A549 (cell line): ENCODE results near the gene RNF39. TPM values are rescaled to one million over a fixed set of nuclear protein-coding genes. Genes with fewer than 3 reads are reported as not detected.

Source experiments
- ATAC-seq, 2 experiments: fragments of 200-7000 bp in 1 of 2; fragments of >200 bp in 1 of 2; cut with Nextera tagmentation in 1 of 2; cut with Tn5 transposase in 1 of 2; 3 replicates each; pipeline versions ENCODE4 v1.8.0 to v1.9.1; 2018 to 2020; ENCODE audit warnings: mild to moderate bottlenecking in 1 of 2, moderate library complexity in 1 of 2
- CTCF ChIA-PET: fragments of 300-600 bp; sonication (Branson Sonifier 250); formaldehyde crosslinking; extraction: SDS; loops from one replicate; lab custom pipeline; 2021; ENCODE audit warnings: antibody characterized with exemption, inconsistent platforms; lab: Yijun Ruan, JAX
- POLR2A ChIA-PET: fragments of 350-600 bp; formaldehyde crosslinking; extraction: SDS; loops from one replicate; lab custom pipeline; 2021; ENCODE audit warnings: antibody characterized with exemption, inconsistent platforms; lab: Yijun Ruan, JAX
- DNase-seq, 2 experiments: peaks; one replicate each; pipeline versions ENCODE4 v3.0.0 to v3.0.0-alpha.2; 2011 to 2016; ENCODE audit warnings: low read depth in 1 of 2, low spot score in 1 of 2
- FAIRE-seq: peaks from 2 replicates; lab custom pipeline; 2011; peaks lifted over from hg19 to GRCh38; lab: Jason Lieb, UNC
- H3K27ac ChIP-seq, 2 experiments: fragments of >200 bp; sonication (Bioruptor Twin); formaldehyde crosslinking; 3 replicates each; pipeline ENCODE4 v1.5.1; 2016 to 2017
- H3K4me1 ChIP-seq: fragments of >200 bp; sonication (Bioruptor Twin); formaldehyde crosslinking; 3 replicates; pipeline ENCODE4 v1.6.1; 2016
- H3K4me2 ChIP-seq: fragments of >200 bp; sonication (Bioruptor Twin); formaldehyde crosslinking; 3 replicates; pipeline ENCODE4 v1.6.1; 2016
- H3K4me3 ChIP-seq: fragments of >200 bp; sonication (Bioruptor Twin); formaldehyde crosslinking; 3 replicates; pipeline ENCODE4 v1.5.1; 2016
- H3K9me3 ChIP-seq: fragments of >200 bp; sonication (Bioruptor Twin); formaldehyde crosslinking; 3 replicates; pipeline ENCODE4 v1.6.1; 2016
- EHF ChIP-seq: fragments of 250-450 bp; sonication (Bioruptor Pico); IDR thresholded peaks from 2 replicates; pipeline ENCODE4 v1.5.0; 2020; ENCODE audit warnings: mild to moderate bottlenecking
- ESRRA ChIP-seq: fragments of 150-350 bp; IDR thresholded peaks from 2 replicates; pipeline ENCODE4 v1.6.1; 2014; ENCODE audit warnings: mild to moderate bottlenecking, low read length, borderline replicate concordance
- HOXB5 ChIP-seq: fragments of 250-450 bp; sonication (Bioruptor Pico); IDR thresholded peaks from 2 replicates; pipeline ENCODE4 v1.5.0; 2020; ENCODE audit warnings: mild to moderate bottlenecking, moderate library complexity
- JUNB ChIP-seq: fragments of >200 bp; sonication (Bioruptor Twin); formaldehyde crosslinking; IDR thresholded peaks from 2 replicates; pipeline ENCODE4 v1.6.1; 2016
- KDM1A ChIP-seq: fragments of 200-600 bp; sonication (generic); IDR thresholded peaks from 2 replicates; pipeline ENCODE4 v1.6.1; 2016; ENCODE audit warnings: low read depth, mild to moderate bottlenecking
- MAZ ChIP-seq: fragments of 150-350 bp; IDR thresholded peaks from 2 replicates; pipeline ENCODE4 v1.6.1; 2014; ENCODE audit warnings: antibody characterized with exemption, low read depth, low read length, borderline replicate concordance
- NFE2L2 ChIP-seq: fragments of 150-350 bp; conservative IDR thresholded peaks from 2 replicates; pipeline ENCODE4 v1.6.1; 2014; ENCODE audit warnings: low read length
- NR3C1 ChIP-seq: fragments of >200 bp; sonication (Bioruptor Twin); formaldehyde crosslinking; IDR thresholded peaks from 3 replicates; pipeline ENCODE4 v1.6.1; 2017
- POLR2A ChIP-seq: IDR thresholded peaks from 2 replicates; pipeline ENCODE4 v1.6.1; 2012; ENCODE audit warnings: mild to moderate bottlenecking, low read length
- RAD21 ChIP-seq, 2 experiments: fragments of >200 bp in 1 of 2; sonication (Bioruptor Twin) in 1 of 2; formaldehyde crosslinking in 1 of 2; IDR thresholded peaks in 1 of 2; conservative IDR thresholded peaks in 1 of 2; 2 replicates in 1 of 2; 3 replicates in 1 of 2; pipeline ENCODE4 v1.6.1; 2012 to 2018; ENCODE audit warnings: inconsistent platforms in 1 of 2
- RARB ChIP-seq: fragments of 250-450 bp; sonication (Bioruptor Pico); IDR thresholded peaks from 2 replicates; pipeline ENCODE4 v1.8.0; 2021; ENCODE audit warnings: mild to moderate bottlenecking, moderate library complexity
- WGBS: methylation state at CpG from one replicate; pipeline ENCODE4 v1.1.6; 2017; ENCODE audit errors: missing lambda C conversion rate; 5-methylcytosine and 5-hydroxymethylcytosine counted together
- polyA plus RNA-seq, 4 experiments: library from polyadenylated mRNA; depleted of rRNA in 3 of 4; stranded (reverse); fragments of >200 nt; fragmentation: RNase III in 1 of 4; extraction: RNeasy Plus Mini Kit Qiagen cat#74134 plus additional on column Dnase treatment in 1 of 4; gene quantifications; 2 replicates in 3 of 4; 3 replicates in 1 of 4; pipeline ENCODE4 v1.2.3, GENCODE V29; 2011 to 2017
- TF ChIP-seq, protein P1 (sequence below): fragments of >200 bp; sonication (Bioruptor Twin); formaldehyde crosslinking; IDR thresholded peaks from 3 replicates; pipeline ENCODE4 v1.5.1; 2016
- TF ChIP-seq, protein P2 (sequence below): fragments of 450-650 bp; IDR thresholded peaks from 2 replicates; pipeline ENCODE4 v1.6.1; 2014; ENCODE audit warnings: antibody characterized with exemption
- TF ChIP-seq, protein P3 (sequence below): IDR thresholded peaks from 2 replicates; pipeline ENCODE4 v1.6.1; 2012
- TF ChIP-seq, protein P4 (sequence below): IDR thresholded peaks from 2 replicates; pipeline ENCODE4 v1.6.1; 2012; ENCODE audit warnings: low read depth, borderline replicate concordance

RNF39 gene
- polyA plus RNA-seq, 2 of the 4 experiments (the other 2 are of a cell fraction) = not detected

DNA sequence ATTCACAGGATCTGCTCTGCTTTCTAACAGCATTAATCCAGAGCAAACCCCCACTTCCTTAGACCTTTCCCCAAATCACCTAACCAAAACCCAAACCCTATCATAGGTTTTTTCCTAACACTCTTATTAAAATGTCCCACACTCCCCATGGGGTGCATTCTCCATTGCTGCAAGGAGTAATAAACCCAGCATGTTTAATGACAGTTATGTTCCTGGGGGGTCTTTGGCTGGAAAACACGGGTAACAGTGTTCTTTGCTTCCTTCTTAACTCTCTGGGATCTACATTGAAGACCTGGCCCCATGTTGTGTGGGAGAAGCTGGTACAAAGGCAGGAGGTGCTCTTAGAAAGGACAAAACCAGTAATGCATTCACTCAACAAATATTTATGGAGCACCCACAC, 21.3 kb upstream of the RNF39 start:
- POLR2A ChIA-PET = no interaction called here
- Histone ChIP-seq H3K4me2 (no peak overlapping the region), H3K27ac (no peak overlapping the region)
- DNase-seq (no peak), FAIRE-seq (no peak)
- TF ChIP-seq MAZ = no peak
- no peak for TF ChIP-seq EHF
- TF ChIP-seq ESRRA = no peak
- TF ChIP-seq NR3C1 = no peak
- TF ChIP-seq, all 56 proteins: peak for 0
- ATAC-seq = no peak
- CTCF ChIA-PET = interaction anchor here (0.6 to 1.3 kb wide), 2 partner anchors 34 to 116 kb away, joined by 4 read pairs; no protein-coding TSS in a partner anchor
- Histone ChIP-seq H3K4me1 (peaks cover 25% of the 10 kb centered on the region), H3K4me3 (no peak overlapping the region), H3K9me3 (no peaks in the 10 kb centered on the region)
- 69% methylated on average over 1 of the region's 1 CpG for WGBS

DNA sequence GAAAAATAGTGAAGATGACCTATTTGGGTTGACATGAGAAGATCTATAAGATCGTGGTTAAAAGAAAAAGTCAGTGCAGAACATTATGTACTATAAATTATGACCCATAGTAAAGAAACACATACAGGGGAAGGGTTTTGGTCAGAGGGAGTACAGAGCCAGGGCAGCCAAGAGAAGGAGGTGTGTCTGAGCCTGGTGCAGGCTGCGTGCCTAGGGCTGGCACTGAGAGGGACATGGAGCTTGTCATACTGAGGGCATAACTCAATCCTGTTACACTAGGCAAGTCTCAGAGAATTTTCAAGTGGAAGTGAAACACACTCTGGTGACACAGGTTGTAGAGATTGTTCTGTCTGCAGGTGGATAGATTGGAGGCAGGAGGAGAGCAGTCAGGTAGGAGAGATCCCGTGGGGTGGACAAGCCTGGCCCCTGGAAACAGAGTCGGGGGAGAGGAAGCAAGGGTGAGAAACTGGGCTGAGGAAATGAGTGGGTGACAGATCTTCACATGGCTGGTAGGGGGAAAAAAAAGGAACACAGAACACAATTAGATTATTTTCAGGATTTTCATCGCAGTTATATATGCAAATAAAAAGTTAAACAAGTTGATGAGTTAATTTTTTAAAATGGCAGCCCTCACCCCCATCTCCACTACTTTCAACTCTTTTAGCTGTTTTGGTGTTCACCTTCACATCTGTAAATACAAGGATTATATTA, 18.5 kb upstream of the RNF39 start:
- ChIA-PET POLR2A (no interaction called here), CTCF (interaction anchor here (0.7 to 7.1 kb wide), 5 partner anchors 9 to 37 kb away, joined by 3 to 43 read pairs (median 4); no protein-coding TSS in a partner anchor)

DNA sequence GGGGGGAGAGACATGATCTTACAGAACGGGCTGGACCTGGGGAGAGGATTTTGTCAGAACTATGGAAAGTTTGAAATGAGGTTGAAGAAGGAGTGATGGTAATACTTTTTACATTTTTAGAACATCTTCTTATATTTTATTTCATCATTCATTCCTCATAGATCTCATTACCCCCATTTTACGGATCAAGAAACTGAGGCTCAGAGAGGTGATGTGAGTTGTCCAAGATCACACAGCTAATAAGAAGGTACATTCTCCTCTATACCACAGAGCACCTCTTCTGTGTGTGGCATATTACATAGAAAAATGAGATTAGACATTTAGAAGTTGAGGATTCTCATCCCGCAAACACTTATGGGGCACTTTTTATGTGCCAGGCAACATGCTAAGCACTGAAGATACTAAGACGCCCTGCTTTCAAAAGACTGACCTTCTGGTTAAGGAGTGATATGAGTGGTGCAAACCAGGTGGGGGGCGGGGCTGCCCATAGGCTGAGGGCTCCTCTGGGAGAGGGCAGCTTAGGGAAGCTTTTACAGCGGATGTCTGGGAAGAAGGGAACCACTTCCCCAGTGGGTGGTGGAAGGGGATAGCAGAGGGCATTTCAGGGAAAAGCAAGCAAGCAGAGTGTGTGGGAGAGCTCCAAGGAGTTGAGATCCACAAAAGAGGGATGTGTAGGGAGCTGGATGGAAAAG, 17.4 kb upstream of the RNF39 start:
- FAIRE-seq (no peak), DNase-seq (no peak), ATAC-seq (no peak)
- ChIA-PET POLR2A (no interaction called here), CTCF (interaction anchor here (1.2 to 7.1 kb wide), 3 partner anchors 10 to 75 kb away, joined by 4 to 43 read pairs (median 4); no protein-coding TSS in a partner anchor)
- no peaks in the 10 kb centered on the region for H3K9me3 ChIP-seq
- no peak overlapping the region for H3K4me3 ChIP-seq
- no peak overlapping the region for H3K4me2 ChIP-seq
- TF ChIP-seq NFE2L2 (no peak), JUNB (no peak), RAD21 (conservative IDR thresholded peaks at IDR 0.05 in 1 of 2, IDR thresholded peaks at IDR 0.05 in 1 of 2) (no peak), MAZ (no peak), RARB (CRISPR knock-in tag) (no peak)
- TF ChIP-seq, protein P1, sequence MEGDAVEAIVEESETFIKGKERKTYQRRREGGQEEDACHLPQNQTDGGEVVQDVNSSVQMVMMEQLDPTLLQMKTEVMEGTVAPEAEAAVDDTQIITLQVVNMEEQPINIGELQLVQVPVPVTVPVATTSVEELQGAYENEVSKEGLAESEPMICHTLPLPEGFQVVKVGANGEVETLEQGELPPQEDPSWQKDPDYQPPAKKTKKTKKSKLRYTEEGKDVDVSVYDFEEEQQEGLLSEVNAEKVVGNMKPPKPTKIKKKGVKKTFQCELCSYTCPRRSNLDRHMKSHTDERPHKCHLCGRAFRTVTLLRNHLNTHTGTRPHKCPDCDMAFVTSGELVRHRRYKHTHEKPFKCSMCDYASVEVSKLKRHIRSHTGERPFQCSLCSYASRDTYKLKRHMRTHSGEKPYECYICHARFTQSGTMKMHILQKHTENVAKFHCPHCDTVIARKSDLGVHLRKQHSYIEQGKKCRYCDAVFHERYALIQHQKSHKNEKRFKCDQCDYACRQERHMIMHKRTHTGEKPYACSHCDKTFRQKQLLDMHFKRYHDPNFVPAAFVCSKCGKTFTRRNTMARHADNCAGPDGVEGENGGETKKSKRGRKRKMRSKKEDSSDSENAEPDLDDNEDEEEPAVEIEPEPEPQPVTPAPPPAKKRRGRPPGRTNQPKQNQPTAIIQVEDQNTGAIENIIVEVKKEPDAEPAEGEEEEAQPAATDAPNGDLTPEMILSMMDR = no peak
- TF ChIP-seq, protein P2, sequence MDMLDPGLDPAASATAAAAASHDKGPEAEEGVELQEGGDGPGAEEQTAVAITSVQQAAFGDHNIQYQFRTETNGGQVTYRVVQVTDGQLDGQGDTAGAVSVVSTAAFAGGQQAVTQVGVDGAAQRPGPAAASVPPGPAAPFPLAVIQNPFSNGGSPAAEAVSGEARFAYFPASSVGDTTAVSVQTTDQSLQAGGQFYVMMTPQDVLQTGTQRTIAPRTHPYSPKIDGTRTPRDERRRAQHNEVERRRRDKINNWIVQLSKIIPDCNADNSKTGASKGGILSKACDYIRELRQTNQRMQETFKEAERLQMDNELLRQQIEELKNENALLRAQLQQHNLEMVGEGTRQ = no peak
- TF ChIP-seq, protein P3, sequence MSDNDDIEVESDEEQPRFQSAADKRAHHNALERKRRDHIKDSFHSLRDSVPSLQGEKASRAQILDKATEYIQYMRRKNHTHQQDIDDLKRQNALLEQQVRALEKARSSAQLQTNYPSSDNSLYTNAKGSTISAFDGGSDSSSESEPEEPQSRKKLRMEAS = no peak
- H3K27ac ChIP-seq = no peak overlapping the region
- 55% methylated on average over 6 of the region's 6 CpGs for WGBS
- peaks cover 27% of the 10 kb centered on the region for H3K4me1 ChIP-seq

More for the DNA sequence above, 18.5 kb upstream of the RNF39 start:
- TF ChIP-seq KDM1A (no peak), ESRRA (no peak), HOXB5 (CRISPR knock-in tag) (no peak), POLR2A (no peak), EHF (no peak), RARB (CRISPR knock-in tag) (no peak)
- TF ChIP-seq, protein P4, sequence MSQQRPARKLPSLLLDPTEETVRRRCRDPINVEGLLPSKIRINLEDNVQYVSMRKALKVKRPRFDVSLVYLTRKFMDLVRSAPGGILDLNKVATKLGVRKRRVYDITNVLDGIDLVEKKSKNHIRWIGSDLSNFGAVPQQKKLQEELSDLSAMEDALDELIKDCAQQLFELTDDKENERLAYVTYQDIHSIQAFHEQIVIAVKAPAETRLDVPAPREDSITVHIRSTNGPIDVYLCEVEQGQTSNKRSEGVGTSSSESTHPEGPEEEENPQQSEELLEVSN = no peak
- no peak overlapping the region for H3K4me2 ChIP-seq
- WGBS = 79% methylated on average over 5 of the region's 5 CpGs
- no peak overlapping the region for H3K4me3 ChIP-seq
- DNase-seq (no peak), ATAC-seq (no peak), FAIRE-seq (no peak)
- H3K9me3 ChIP-seq = no peaks in the 10 kb centered on the region
- H3K27ac ChIP-seq = no peak overlapping the region
- peaks cover 27% of the 10 kb centered on the region for H3K4me1 ChIP-seq
